Measurements from ENCODE around the gene SPATA22. TPM values are rescaled to one million over a fixed set of nuclear protein-coding genes. Genes with fewer than 3 reads are reported as not detected.
A peak's percentile ranks its signal among the peaks of the same experiment; 100 is the strongest.
"Not testable (repeated sequence)": the region's sequence is repeated elsewhere in the genome, so short reads cannot be mapped to it uniquely, and the experiment has no call there.

Gene SPATA22, protein sequence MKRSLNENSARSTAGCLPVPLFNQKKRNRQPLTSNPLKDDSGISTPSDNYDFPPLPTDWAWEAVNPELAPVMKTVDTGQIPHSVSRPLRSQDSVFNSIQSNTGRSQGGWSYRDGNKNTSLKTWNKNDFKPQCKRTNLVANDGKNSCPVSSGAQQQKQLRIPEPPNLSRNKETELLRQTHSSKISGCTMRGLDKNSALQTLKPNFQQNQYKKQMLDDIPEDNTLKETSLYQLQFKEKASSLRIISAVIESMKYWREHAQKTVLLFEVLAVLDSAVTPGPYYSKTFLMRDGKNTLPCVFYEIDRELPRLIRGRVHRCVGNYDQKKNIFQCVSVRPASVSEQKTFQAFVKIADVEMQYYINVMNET
- polyA plus RNA-seq (ENCODE audit: insufficient read length) = 0.46 TPM

GRCh38 chr17:3471599-3471998 is at the start of gene SPATA22:
Gene SPATA22, minus strand, starts transcription at chr17:3471819. Its CDS starts 2,494 bp downstream, at chr17:3469325.
- DNase-seq (ENCODE audit: low read depth) = no peak

- DNase-seq (ENCODE audit: low read depth) = not testable (repeated sequence)
Observed at GRCh38 chr17:3519472-3519871, 47.9 kb upstream of the SPATA22 start.

- DNase-seq (ENCODE audit: low read depth) = no peak
Observed at GRCh38 chr17:3514873-3515272, 43.3 kb upstream of the SPATA22 start.

- DNase-seq (ENCODE audit: low read depth) = not testable (repeated sequence)
Observed at GRCh38 chr17:3514167-3514566, 42.5 kb upstream of the SPATA22 start.

DNA sequence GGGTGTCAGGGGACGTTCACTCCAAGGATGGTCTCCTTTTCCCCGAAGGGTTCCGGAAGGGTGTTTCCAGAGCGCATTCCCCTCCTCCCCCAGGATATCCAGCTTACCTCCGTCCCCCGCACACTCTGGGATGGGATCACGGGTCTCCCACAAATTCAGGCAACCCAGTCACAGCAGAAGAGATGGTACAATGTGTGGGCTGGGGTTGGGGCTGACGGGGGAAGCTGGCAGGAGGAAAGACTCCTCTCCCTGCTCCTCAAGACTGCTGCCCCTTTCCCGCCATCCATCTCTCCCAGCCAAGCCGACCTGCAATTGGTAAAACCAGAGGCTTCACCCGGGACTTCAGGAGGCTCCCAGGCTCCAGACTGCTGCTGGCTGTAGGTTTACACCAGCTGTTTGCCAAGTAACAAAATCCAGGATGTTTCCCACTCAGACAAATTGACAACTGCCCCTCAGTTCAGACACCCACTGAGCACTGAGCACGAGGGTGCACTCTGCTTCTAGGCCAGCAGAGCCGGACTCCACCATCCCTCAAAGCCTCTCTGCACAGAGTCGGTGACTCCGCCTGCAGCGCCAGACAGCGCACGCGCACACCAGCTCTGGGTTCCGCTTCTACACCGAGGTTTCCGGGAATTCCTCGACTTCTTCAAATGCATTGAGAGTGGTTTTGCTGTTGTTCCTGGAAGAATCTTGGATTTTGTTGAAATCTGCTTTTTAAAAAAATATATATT is 41.9 kb upstream of the SPATA22 start:
- DNase-seq (ENCODE audit: low read depth) = no peak

DNA sequence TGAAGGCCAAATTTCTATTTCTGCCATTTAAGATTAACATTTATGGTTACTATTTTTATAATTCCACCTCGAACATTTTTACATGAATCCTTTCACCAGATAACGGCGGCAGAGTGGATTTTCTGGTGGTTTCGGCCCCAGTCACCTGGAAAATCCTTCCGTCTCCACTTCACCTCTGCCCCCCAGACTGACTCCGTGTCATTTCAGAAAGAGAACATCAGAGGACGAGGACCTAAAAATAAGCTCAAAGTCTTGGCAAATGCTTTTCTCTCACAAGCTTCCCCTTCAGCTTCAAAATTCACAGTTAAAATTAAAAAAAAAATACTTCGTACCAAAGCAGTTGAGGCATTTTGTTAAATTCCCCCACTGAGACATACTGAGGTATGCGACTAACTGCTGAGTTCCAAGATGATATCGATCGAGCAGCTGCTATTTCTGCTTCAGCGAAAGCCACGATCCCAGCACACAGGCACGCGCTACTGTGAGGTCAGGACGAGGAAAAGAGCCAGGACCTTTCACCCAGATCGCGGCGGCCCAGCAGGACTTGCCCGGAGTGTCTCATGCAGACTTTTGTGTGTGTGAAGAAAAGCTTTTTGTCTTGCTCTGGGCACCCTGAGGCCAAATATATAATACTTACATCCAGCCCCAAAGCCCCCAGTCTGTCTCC is 41.0 kb upstream of the SPATA22 start:
- DNase-seq (ENCODE audit: low read depth) = peak; percentile 62

DNA sequence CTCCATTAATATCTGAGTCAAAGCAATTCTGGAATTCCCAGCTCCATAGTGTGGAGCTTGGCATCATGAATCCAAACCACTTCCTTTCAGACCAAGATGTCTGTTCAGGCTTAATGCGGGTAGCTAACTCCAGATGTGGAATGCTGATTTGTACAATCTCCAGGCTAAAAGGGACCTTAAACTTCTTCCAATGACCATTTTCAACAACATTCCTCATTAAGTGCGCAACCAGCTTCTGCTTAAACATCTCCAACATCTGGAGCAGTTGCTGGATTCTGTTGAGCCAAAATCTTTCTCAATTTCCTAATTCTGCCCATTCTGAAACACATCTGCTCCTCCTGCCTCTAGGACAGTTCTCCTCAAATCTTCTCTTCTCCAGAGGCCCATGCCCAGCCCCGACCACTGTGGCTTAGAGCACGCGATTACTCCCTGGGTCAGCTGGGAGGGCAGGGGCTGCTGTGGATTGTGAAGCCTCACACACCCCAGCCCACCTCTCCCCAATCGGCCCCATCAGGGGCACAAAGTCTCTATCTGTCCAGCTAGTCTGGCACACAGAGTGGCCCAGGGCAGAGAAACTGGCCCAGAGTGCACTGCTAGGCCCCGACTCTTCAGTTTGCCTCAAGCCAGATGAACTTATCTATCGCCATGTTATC is 40.4 kb upstream of the SPATA22 start:
- no peak for DNase-seq (ENCODE audit: low read depth)

DNA sequence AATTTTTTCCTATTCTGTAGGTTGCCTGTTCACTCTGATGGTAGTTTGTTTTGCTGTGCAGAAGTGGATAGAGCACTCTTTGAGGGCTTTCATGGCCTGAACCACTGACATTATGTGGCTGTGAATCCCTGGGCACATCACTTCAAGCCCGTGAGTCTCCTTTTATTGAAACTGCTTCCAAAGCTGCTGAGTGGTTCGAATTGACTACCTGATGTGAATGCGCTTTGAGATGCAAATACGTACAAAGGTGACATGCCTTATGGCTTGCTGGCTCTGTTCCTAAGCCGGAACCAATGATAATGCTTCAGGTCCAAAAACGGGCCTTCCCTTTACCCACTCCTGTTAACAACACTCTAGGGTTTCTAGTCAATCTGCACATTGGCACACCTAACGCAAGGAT is 38.5 kb upstream of the SPATA22 start:
- no peak for DNase-seq (ENCODE audit: low read depth)

DNA sequence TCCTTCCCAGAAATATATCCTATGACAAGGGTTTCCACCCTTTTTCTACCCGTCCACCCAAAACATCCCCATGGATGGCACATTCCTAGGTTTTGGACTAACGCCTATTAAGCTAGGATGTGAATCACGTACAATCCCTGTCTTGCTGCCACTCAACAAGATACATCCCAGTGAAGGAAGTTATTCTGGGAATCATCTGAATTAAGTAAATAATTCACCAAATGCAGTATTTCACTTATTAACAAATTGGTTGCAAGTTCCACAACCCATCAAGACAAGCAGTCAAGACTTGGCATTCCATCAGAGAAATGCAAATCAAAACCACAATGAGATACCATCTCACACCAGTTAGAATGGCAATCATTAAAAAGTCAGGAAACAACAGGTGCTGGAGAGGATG is 36.2 kb upstream of the SPATA22 start:
- no peak for DNase-seq (ENCODE audit: low read depth)

- no peak for DNase-seq (ENCODE audit: low read depth)
Observed at GRCh38 chr17:3507071-3507470, 35.5 kb upstream of the SPATA22 start.

DNA sequence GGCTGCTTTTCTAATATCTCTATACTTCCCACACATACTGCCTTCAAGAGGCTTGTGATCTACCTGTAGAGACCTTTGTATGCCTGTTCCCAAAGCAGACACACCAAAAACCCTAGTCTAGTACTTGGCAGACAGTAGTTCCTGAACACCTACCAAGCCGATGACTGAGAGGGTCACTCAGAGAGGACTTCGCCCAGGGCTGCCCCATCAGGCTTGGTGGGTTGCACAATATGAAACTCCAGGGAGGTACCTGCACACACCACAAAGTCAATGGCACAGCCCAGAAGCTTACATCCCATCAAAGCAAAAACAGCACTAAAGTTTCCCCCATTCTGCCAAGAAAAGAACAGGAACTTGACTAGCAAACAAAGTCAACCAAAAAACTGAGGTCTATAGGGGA is 34.4 kb upstream of the SPATA22 start:
- no peak for DNase-seq (ENCODE audit: low read depth)

- DNase-seq (ENCODE audit: low read depth) = no peak
Observed at GRCh38 chr17:3505008-3505407, 33.4 kb upstream of the SPATA22 start.

DNA sequence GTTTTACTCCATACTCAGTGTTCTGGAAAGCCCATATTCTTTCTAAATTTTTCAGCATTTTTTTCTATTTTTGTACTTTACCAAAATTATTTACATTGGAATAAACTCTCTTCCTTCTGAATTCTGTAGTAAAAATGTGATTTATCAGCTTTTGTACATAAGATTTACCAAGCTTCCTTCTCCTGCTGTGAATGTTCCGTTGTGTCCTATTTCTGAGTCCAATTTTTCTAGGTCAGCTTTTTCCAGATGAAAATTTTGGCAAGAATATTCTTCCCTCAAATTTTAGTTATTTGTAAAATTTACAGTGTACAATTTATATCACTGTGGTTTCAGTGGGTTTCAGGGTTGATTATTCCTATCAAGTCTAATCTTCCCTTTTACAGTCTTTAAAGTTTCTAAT is 31.7 kb upstream of the SPATA22 start:
- no peak for DNase-seq (ENCODE audit: low read depth)

DNA sequence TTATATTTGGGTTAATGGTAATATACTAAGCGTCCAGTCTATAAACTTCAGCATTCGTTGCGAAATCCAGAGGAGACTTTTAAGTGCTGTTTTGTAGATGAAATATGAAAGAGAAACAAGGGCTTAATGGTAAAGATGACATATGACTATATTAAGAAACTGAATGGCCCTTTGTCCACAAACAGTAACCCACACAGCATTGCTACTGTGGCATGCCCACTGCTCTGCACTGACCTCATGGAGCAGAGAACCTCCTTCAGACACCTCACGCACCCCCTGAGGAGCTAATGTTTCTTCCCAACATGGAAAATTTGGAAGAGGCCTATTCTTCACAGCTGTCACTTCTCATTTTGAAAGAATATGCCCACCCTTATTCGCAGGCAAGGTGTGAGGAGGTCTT is 30.8 kb upstream of the SPATA22 start:
- DNase-seq (ENCODE audit: low read depth) = no peak

DNA sequence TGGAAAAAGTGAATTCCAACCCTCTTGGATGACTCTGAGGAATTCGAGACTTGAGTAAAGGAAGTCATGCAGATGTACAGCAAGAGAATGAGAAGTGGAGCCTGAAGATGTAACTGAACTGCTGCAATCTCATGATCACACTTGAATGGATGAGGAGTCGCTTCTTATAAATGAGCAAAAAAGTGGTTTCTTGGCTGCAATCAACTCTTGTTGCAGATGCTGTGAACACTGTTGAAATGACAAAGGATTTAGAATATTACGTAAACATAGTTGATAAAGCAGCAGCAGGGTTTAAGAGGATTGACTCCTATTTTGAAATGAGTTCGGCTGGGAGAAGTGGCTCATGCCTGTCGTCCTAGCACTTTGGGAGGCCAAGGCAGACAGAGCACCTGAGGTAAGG is 29.7 kb upstream of the SPATA22 start:
- DNase-seq (ENCODE audit: low read depth) = no peak

GRCh38 chr17:3497101-3497500 is 25.5 kb upstream of the SPATA22 start:
- no peak for DNase-seq (ENCODE audit: low read depth)

DNA sequence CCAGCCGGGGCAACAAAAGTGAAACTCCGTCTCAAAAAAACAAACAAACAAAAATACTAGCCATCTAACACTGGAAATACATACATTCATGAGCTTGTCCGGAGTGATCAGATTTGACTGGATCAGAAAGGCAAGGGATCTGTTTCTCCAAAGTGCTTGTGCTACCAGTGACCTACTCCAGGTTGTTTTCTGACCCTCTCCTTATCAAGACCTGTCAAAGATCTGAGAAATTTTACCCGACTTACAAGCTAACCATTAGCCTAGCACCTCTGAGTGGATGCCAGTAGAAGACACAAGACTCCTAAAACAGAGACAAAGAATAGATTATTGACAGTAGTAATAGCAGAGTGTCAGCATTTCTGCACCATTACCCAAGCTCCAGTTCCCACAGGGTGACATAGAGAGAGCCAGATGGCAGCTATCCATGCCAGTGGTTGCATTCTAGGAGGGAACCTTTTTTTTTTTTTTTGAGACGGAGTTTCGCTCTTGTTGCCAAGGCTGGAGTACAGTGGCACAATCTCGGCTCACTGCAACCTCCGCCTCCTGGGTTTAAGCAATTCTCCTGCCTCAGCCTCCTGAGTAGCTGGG is 14.0 kb upstream of the SPATA22 start:
- no peak for DNase-seq (ENCODE audit: low read depth)

DNA sequence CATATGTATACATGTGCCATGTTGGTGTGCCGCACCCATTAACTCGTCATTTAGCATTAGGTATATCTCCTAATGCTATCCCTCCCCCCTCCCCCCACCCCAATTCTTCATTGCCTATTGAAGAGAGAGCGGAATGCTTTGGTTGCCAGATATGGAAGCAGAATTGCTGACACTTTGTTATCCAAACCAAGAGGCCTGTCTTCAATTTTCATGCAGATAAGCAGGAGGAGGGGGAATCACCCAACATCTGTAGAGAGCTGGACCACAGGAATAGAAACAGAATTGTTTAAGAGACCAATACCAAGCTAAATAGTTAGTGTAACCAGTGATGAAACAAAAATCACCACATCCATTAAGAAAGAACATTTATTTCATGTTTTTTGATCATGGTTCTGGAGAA is 11.2 kb upstream of the SPATA22 start:
- DNase-seq (ENCODE audit: low read depth) = no peak

DNA sequence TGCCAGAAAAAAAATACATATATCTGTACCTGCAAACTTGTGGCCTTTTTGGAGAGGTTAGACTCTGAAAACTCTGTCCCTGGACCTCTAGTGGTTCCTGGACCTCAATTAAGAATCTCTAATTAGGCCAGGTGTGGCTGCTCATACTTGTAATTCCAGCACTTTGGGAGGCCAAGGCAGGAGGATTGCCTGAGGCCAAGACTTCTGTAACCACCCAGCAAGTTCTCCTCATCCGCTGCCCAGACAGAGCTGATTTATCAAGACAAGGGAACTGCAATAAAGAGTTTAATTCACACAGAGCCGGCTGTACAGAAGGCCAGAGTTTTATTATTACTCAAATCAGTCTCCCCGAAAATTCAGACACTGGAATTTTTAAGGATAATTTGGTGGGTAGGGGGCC is 8.4 kb upstream of the SPATA22 start:
- DNase-seq (ENCODE audit: low read depth) = no peak

GRCh38 chr17:3475812-3476610 is 4.4 kb upstream of the SPATA22 start, which contains the start of gene ASPA:
Gene ASPA, plus strand, starts transcription at chr17:3475997. Its CDS starts 163 bp downstream, at chr17:3476160.
- DNase-seq (ENCODE audit: low read depth) = no peak

DNA sequence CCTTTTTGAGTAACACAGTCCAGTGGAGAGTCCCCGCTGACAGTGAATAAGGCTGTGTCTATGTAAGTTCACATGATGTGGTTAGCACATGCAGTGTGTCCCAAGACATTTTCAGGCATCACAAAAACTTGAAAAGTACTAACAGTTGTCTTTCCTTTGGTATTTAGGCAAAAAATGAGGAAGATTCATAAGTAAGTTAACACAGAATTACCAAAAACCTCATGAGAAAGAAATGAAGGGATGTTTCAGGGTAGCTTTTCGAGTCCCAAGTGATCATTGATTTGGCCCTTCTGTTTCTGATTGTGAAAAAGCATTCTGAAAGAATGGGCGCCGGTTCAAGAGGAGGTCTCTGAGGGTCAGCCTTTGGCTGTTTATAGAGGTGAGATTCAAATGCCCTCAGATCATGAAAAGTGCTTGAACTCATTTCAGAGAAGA is 3.6 kb upstream of the SPATA22 start:
- DNase-seq (ENCODE audit: low read depth) = no peak

All from forelimb muscle (tissue), 1 donor.